ENCODE data around the gene WNT3. TPM values are rescaled to one million over a fixed set of nuclear protein-coding genes. Genes with fewer than 3 reads are reported as not detected.

The WNT3 gene
- total RNA-seq, 6 experiments from 2014 or later = 2.1 to 3.5 (median 3.2) TPM

DNA sequence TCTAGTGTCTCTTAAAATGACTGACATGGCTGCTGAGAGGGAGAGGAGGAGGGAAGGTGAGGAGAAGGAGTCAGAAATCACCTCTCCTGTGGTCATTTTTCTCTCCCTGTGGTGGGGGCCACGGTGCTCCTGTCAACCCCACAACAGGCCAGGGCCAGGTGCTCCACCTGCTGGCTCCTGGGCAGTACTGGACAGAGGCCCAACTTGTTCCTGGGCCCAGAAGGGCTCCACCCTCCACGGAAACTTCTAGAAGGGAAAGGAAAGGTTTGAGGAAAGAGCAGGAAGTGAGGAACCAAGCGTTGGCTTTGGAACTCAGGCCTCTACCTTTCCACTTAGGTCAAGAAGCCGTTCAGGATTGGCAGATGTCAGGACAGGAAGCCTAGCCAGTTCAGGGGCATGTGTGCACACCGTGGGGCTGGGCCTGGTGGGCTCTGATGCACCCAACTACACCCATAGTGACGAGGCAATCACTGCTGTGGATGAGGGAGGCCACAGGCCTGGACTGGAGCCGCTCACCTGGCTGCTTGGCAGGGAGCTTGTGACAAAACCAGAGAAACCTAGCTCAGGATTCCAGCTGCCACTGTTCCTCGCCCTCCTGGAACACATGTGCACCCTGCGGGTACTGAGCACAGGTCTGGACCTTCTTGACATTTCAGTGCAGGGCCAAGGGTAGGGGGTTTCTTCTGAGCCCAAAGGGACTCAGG, 36.1 kb downstream of the WNT3 start:
- Mint-ChIP-seq H3K9me3 (no peaks in the 10 kb centered on the region), H3K4me3 (no peak overlapping the region), H3K36me3 (ENCODE audit: low read depth) (no peaks in the 10 kb centered on the region), H3K4me1 (ENCODE audit: low read depth) (peaks cover 12% of the 10 kb centered on the region), H3K27me3 (ENCODE audit: insufficient read depth) (peaks cover 5% of the 10 kb centered on the region), H3K27ac (no peak overlapping the region)
- TF ChIP-seq, protein P1, sequence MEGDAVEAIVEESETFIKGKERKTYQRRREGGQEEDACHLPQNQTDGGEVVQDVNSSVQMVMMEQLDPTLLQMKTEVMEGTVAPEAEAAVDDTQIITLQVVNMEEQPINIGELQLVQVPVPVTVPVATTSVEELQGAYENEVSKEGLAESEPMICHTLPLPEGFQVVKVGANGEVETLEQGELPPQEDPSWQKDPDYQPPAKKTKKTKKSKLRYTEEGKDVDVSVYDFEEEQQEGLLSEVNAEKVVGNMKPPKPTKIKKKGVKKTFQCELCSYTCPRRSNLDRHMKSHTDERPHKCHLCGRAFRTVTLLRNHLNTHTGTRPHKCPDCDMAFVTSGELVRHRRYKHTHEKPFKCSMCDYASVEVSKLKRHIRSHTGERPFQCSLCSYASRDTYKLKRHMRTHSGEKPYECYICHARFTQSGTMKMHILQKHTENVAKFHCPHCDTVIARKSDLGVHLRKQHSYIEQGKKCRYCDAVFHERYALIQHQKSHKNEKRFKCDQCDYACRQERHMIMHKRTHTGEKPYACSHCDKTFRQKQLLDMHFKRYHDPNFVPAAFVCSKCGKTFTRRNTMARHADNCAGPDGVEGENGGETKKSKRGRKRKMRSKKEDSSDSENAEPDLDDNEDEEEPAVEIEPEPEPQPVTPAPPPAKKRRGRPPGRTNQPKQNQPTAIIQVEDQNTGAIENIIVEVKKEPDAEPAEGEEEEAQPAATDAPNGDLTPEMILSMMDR (IDR thresholded peaks at IDR 0.05) = peak; percentile 84
- DNase-seq = peak; percentile 43

DNA sequence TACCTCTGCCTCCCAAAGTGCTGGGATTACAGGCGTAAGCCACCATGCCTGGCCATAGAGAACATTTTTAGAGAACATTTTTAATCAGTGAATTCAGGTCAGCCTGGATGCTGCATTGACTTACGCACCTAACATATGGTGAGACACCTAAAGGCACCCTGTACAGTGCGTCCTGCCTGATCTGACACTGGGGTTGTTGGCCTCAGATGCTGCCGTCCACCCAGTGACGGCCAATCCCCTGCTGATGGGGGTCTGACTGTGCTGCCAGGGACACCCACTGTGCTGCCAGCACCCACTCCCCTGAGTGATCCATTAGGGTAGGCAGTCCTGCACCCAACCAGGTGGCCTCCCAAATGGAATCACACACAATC, 38.5 kb downstream of the WNT3 start:
- H3K36me3 Mint-ChIP-seq (ENCODE audit: low read depth) = no peaks in the 10 kb centered on the region
- no peak overlapping the region for H3K4me3 Mint-ChIP-seq
- H3K4me1 Mint-ChIP-seq (ENCODE audit: low read depth) = peaks cover 17% of the 10 kb centered on the region
- no peak for DNase-seq
- H3K27ac Mint-ChIP-seq = no peak overlapping the region
- no peaks in the 10 kb centered on the region for H3K9me3 Mint-ChIP-seq
- H3K27me3 Mint-ChIP-seq (ENCODE audit: insufficient read depth) = peaks cover 5% of the 10 kb centered on the region
- TF ChIP-seq, protein P1 (IDR thresholded peaks at IDR 0.05) = no peak

DNA sequence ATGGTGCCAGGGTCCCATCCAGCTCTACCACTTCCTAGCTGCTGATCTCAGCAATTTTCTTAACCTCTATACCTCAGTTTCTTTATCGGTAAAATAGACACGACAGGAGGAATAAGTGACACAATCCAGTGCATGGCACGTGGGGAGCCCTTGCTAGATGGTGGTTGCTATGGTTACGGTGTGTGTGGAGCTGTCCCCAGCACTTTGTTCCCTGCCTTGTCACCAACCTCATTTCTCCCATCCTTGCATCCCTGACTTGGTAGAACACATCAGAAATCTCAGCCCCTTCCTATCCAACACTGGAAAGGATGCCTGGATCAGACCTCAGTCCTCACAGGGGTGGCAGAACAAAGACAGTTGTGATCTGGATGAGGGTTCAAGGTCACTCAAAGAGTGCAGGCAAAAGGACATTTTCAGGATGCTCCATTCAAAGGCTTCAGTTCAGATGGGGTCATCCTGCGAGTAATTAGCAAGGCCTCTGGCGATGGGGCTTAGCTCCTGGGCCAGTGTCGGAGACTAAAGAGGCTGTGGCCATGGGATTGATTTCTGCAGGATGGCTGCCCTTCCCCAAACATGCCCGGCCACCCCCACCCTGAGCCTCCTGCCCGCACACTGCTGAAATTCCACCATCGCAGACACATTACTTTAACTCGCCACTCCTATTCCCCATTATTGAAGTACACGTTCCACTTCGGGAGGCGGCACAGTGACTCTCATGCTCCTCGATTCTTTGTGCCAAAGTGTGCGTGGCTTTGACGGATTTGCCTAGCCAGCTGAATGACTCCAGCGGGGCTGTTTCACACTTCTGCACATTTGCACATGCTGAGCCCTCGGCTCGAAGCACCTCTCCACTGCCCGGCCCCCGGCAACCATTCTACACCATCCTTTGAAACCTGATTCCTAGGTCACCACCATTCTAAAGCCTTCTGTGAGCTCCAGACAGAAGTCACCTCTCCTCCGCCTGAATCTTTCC, 40.3 kb downstream of the WNT3 start:
- Mint-ChIP-seq H3K27me3 (ENCODE audit: insufficient read depth) (peaks cover 1% of the 10 kb centered on the region), H3K27ac (no peak overlapping the region), H3K4me1 (ENCODE audit: low read depth) (peaks cover 23% of the 10 kb centered on the region), H3K4me3 (no peak overlapping the region), H3K36me3 (ENCODE audit: low read depth) (no peaks in the 10 kb centered on the region), H3K9me3 (no peaks in the 10 kb centered on the region)
- TF ChIP-seq, protein P1 (IDR thresholded peaks at IDR 0.05) = no peak
- DNase-seq = no peak

DNA sequence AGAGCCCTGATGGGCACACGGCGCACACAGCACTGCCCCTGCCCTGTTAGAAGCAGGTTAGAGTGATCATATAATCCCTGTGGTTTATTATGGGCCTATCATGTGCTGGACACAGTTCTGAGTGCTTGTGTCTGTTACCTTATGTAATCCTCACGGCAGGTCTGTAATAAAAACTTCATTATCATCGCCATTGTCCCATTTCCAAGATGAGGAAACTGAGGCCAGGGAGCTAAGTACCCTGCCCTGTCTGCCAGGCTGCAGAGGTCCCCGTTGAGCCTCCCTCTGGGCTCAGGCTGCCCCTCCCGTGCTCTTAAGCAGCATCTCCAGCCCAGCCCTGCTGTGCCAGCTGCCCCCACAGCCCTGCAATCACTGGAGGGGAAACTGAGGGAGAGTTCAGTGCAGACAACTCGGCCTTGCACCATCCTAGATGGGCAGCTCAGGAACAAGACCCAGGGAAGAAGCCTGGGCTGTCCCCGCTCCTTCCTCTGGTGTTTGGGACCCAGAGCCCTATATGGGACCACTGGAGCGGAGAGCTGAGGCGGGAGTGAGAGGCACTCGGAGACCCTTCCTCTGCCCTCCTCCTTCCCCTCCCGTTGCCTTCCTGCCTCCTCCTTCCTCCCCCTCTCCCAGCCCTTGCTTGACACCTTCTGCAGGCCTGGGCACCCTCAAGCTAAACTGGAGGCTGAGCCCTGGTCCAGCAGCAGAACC, 42.0 kb downstream of the WNT3 start:
- no peak overlapping the region for H3K4me3 Mint-ChIP-seq
- H3K27me3 Mint-ChIP-seq (ENCODE audit: insufficient read depth) = no peaks in the 10 kb centered on the region; the same call in 1 of the 2 replicates
- DNase-seq = no peak
- H3K4me1 Mint-ChIP-seq (ENCODE audit: low read depth) = peaks cover 19% of the 10 kb centered on the region
- H3K27ac Mint-ChIP-seq = no peak overlapping the region
- TF ChIP-seq, protein P1 (IDR thresholded peaks at IDR 0.05) = no peak
- H3K9me3 Mint-ChIP-seq = no peaks in the 10 kb centered on the region
- no peaks in the 10 kb centered on the region for H3K36me3 Mint-ChIP-seq (ENCODE audit: low read depth)

DNA sequence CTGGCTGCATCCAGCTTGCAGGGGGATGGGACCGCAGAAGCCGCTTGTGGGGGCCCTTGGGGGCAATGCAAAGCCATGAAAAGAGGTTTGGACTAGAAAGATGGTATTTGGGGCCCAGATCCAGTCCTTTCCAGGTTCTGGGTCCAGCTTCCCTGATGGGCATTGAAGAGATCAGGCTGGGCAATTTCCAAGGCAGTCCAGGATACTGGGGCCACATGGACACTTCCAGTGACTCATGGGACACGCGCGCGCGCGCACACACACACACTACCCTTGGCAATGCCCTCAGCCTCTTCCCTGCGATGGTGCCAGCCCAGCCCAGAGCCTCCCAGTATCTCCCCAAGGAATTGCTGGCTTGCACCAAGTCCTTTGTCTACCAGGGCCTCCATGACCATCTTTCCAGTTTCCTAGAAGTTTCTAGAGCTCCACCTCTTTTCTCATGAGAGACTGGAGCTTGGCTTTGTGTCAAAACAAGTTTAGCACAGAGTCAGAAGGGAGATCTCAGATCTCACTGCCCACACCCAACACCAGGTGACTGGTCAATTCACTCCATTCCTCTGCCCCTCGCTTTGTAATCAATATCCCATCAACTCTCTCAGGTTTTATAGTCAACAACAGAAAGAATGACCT, 44.3 kb downstream of the WNT3 start:
- TF ChIP-seq, protein P1 (IDR thresholded peaks at IDR 0.05) = no peak
- no peak for DNase-seq
- H3K36me3 Mint-ChIP-seq (ENCODE audit: low read depth) = no peaks in the 10 kb centered on the region
- no peaks in the 10 kb centered on the region; the same call in 1 of the 2 replicates for H3K27me3 Mint-ChIP-seq (ENCODE audit: insufficient read depth)
- no peak overlapping the region for H3K4me3 Mint-ChIP-seq
- no peak overlapping the region for H3K27ac Mint-ChIP-seq
- peaks cover 25% of the 10 kb centered on the region for H3K4me1 Mint-ChIP-seq (ENCODE audit: low read depth)
- no peaks in the 10 kb centered on the region for H3K9me3 Mint-ChIP-seq

All from HFFc6 (cell line).